ENCODE results near the gene ZBTB45. TPM values are rescaled to one million over a fixed set of nuclear protein-coding genes. Genes with fewer than 3 reads are reported as not detected.

Gene ZBTB45
- total and polyA plus RNA-seq, 9 of the 15 experiments (the other 6 are each of a cell fraction or from before 2014, with no cell fraction given): 0.08 to 16.1 (median 1.8) TPM

GRCh38 chr19:58519355-58520256, at the start of gene ZBTB45 (continued):
- TF ChIP-seq ZMIZ1 (IDR thresholded peaks at IDR 0.05; ENCODE audit: low read depth in 2 of 2, low read length in 2 of 2): peak in 1 of 2 experiments; percentile 56; a peak in 1 of 4 replicates
- peak; percentile 96 for TF ChIP-seq ETV1 (tag; conservative IDR thresholded peaks at IDR 0.05; ENCODE audit: low read depth)
- TF ChIP-seq FOXA1 (IDR thresholded peaks at IDR 0.05; ENCODE audit: borderline replicate concordance): no peak
- TF ChIP-seq CCNT2 (IDR thresholded peaks at IDR 0.05; ENCODE audit: borderline replicate concordance, extremely low read depth, insufficient read length, low read depth, low read length): peak; percentile 52
- no peak for TF ChIP-seq SRSF7 (optimal IDR thresholded peaks at IDR 0.05; ENCODE audit: low read depth, low read length)
- no peak for TF ChIP-seq RHOXF2B (CRISPR knock-in tag; conservative IDR thresholded peaks at IDR 0.05)
- TF ChIP-seq XRCC4 (IDR thresholded peaks at IDR 0.05; ENCODE audit: extremely low read depth, insufficient read depth, insufficient read length): no peak
- TF ChIP-seq SNIP1 (IDR thresholded peaks at IDR 0.05; ENCODE audit: low read depth): no peak
- TF ChIP-seq ATF7 (IDR thresholded peaks at IDR 0.05): peak; percentile 80
- peak; percentile 34; the same call in 1 of the 2 replicates for TF ChIP-seq ZBTB17 (CRISPR knock-in tag; IDR thresholded peaks at IDR 0.05)
- TF ChIP-seq SPI1 (IDR thresholded peaks at IDR 0.05; ENCODE audit: borderline replicate concordance, low read depth, low read length): no peak
- TF ChIP-seq POLR2H (tag; IDR thresholded peaks at IDR 0.05; ENCODE audit: low read depth): peak; percentile 81
- peak; percentile 34; the same call in 1 of the 2 replicates for TF ChIP-seq ZBTB9 (CRISPR knock-in tag; IDR thresholded peaks at IDR 0.05)
- peak; percentile 77 for TF ChIP-seq CTCFL (IDR thresholded peaks at IDR 0.05; ENCODE audit: borderline replicate concordance, insufficient read depth, low read depth, low read length, poor library complexity, severe bottlenecking)
- TF ChIP-seq DIDO1 (tag; IDR thresholded peaks at IDR 0.05; ENCODE audit: low read depth): peak; percentile 93
- TF ChIP-seq MEF2A (IDR thresholded peaks at IDR 0.05; ENCODE audit: control insufficient read depth, low read depth, low read length): 0 out of 2 replicates have a peak, but pooled peaks have one; percentile 23
- no peak; the same call in 1 of the 2 replicates for TF ChIP-seq MIER1 (IDR thresholded peaks at IDR 0.05; ENCODE audit: low read depth)
- TF ChIP-seq KLF13 (tag; IDR thresholded peaks at IDR 0.05; ENCODE audit: borderline replicate concordance, low read depth): peak; percentile 85
- TF ChIP-seq HMGN3 (IDR thresholded peaks at IDR 0.05; ENCODE audit: borderline replicate concordance, extremely low read depth, insufficient read length, low read depth, low read length): peak; percentile 91
- peak; percentile 35; the same call in 1 of the 2 replicates for TF ChIP-seq SMARCA5 (IDR thresholded peaks at IDR 0.05)

Data from K562 (cell line).